OCI-M1 (cell line): ENCODE results near the gene KIDINS220.

Experiments used
- DNase-seq: peaks from one replicate; lab custom pipeline; 2025; lab: John Stamatoyannopoulos, UW

The KIDINS220 gene

DNA sequence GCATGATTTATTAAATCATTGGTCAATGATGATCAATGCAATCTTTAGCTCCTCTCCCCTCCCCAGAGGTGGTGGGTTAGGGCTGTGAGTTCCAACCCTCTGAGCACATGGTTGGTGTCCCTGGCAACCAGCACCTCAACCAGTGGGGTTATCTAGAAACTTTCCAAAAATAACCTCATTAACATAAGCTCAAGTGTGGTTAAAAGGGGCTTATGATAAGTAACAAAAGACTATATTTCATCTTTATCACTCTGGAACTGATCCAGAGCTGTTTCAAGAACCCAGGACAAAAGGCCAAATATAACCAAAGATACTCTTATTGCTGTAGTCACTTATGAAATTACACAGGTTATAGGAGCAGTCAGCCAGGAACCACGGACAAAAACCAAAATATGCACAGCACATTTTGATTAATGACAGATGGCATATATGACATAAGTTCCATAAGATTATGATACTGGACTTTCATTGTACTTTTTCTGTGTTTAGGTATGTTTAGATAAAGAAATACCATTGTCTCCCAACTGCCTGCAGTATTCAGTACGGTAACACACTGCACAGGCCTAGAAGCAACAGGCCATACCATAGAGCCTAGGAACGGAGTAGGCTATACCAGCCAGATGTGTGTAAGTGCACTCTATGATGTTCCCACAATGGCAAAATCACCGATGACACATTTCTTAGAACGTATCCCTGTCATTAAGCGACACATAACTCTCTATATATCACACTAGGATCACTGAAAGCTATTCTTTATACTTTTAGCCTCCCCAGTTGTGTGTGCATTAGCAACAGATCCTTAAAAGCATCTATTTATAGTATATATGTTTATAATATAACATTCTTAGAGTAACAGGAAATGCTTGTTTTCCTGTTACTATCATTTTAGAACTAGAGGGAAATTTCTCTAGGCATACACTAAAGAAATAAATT is 31.9 kb downstream of the KIDINS220 start:
- peak; percentile 50 for DNase-seq

DNA sequence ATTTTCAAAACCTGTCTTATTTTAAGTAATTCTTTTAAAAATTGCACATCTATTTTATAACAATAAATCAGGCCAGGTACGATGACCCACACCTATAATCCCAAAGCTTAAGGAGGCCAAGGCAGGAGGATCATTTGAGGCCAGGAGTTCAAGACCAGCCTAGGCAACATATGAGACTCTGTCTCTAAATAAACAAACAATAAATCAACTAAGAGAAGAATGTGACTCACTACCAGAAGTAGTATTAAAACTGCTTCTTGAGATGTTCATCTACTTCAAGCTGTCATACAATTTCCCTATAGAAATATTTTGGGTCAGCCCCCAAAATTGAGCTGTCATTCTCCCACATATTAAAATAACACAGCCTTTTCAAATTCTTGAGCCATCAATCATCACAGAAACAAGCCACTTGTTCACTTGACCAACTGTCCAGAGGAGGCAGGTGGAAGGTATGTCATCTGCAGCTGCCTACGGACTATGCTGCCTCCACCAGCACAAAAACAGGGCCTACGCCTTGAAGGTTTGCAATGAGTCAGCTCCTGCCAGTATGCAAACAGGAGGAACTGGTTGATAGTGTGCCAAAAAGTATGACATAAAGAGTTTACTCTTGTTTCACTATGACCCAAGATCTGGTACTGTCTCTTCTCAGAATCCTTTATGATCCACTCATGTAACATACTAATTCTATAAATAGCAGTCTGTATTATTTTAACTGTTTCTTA is 33.6 kb downstream of the KIDINS220 start:
- DNase-seq: peak; percentile 67

DNA sequence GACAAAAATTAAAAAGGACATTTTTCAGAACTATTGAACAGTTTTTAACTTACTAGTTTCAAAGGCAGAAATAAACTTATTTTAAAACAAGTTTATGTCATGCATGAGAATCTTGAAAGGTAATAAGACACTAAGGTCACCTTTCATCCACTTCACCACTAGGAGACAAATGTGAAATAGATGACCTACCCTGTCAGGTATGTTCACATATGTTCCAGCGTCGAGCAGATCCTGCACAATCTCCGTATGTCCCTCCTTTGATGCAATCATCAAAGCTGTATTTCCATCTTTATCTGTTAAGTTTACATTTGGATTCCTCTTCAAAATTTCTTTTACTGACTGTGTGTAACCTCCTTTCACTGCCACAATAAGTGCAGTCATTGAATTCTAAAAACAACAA is 34.7 kb downstream of the KIDINS220 start:
- DNase-seq: no peak

DNA sequence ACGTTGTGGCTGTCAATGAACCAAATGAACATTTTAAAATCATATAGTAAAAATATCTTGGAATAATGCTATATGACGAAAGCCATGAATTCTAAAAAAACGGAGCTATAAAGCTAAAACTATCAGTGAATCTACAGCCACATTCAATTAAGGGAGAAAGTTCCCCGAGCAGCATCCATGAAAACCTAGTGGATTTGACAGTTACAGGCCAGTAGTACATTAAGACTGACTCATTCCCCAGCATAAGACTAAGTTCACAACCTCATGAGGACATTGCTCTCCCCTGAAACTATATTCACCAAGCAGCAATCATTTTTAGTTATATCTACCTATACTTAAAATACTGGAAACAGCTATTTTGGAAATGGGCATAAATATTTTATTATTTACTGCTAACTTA is 36.6 kb downstream of the KIDINS220 start:
- DNase-seq: no peak

DNA sequence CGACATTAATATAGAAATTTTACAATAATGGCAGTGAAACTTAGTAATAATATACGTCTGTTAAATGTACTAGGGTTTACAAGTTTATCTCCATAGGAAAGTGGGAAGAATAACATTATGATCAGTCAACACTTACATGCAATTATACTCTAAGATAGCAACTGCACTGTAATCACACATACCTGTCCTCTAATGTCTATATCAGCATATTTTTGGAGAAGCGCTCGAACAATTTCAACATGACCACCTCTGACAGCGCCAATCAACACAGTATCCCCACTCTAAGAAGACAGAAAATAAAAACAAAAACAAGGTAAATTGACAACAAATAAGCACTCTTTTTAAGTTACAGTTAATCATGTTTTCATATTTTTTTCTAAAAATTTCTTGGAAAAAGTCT is 37.2 kb downstream of the KIDINS220 start:
- DNase-seq: no peak

DNA sequence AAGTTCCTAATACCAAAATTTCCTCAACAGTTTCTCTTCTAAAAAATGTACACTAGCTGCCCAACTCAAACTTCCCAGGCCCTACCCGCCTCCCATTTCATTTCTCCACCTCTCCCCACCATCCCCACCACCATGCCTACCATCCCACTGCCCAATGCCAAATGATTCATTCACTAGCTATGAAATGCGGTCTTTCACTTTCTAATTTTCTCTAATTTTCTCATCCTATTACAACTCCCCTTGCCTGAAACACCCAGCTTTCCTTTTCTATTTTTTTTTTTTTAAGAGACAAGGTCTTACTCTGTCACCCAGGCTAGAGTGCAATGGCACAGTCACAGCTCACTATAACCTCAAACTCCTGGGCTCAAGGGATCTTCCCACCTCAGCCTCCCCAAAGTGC is 38.4 kb downstream of the KIDINS220 start:
- DNase-seq: no peak

DNA sequence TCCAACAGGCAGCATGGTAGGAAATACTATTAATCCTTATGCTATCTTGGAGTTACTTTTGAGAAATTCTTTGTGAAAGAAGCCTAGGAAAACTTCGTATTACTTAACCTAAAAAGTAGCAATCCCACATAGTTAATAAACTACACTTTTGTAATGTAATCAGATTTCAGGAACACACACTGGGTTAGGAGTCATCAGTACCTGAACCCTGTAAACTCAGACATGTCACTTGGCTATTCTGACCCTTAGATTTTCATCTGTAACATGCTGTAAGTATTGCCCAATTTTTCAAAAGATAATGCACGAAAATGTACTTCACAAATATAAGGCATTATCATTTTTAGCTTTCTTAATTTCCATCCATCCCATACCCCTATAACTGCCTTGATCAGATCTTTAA is 39.0 kb downstream of the KIDINS220 start:
- no peak for DNase-seq

DNA sequence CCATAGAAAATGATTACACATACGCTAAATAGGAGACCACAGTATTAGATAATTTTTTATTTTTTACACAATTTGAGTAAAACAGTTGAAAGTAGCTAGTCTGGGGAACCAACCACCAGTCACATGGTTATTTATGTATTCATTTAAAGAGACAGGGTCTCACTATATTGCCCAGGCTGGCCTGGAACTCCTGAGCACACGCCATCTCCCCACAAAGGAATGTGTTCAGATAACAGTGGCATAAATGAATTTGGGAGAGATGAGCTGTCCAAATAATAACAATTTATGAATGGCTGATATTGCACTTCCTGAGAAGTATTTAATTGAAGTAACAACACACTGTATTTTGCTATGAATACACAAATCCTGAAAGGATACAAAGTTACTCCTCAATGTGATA is 39.7 kb downstream of the KIDINS220 start:
- DNase-seq: no peak

DNA sequence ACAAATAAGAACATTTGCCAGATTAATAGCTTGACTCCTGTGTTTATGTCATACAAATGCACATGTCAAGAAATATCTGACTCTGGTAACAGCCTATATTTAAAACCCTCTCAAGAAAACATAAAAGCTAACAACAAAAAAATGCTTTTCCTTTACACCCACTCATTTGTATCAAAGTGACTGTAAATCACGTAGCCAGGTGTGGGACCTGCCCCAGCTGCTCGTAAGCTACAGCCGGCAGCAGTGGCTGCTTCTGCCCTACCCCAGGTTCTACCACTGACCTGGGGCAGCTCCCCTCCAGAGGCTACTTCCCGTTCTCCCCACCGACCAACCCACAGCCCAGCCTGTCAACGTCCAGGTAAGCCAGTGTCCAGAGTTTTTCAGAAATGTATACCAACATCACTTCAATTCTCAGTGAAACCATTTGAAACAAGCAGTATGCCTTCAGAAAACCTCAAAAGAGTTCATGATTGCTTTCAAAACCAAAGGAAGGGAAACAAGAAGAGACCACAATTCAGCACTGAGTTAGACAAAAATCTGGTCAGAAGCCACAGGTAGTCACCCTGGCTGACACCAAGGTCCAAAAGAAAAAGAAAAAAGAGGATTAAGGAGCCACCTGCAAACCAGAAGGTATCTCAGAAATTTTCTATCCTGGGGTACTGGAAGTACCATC is 40.4 kb downstream of the KIDINS220 start:
- DNase-seq: no peak

DNA sequence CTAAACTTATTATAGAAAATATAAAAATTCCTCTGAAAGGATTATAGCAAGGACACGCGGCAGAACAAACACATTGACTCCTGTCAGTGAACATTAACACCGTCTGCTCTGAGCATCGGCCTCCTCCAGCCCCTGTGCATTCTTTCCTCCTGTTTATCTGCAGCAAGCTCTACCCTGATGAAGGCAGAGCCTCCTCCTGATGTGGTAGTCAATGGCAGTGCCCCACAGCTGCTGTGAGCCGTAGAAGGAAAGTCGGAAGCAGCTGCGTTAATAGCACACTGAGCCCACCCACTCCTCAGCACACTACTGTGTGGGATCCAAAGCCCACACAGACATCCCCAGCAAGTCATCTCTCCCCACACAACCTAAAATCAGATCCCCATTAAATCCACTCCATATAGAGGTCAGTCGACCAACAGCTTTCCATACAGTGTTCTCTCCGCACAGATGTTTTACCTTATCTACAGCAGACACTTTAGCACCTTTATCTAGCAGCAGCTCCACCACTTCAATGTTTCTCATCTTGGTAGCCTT is 41.0 kb downstream of the KIDINS220 start:
- no peak for DNase-seq

DNA sequence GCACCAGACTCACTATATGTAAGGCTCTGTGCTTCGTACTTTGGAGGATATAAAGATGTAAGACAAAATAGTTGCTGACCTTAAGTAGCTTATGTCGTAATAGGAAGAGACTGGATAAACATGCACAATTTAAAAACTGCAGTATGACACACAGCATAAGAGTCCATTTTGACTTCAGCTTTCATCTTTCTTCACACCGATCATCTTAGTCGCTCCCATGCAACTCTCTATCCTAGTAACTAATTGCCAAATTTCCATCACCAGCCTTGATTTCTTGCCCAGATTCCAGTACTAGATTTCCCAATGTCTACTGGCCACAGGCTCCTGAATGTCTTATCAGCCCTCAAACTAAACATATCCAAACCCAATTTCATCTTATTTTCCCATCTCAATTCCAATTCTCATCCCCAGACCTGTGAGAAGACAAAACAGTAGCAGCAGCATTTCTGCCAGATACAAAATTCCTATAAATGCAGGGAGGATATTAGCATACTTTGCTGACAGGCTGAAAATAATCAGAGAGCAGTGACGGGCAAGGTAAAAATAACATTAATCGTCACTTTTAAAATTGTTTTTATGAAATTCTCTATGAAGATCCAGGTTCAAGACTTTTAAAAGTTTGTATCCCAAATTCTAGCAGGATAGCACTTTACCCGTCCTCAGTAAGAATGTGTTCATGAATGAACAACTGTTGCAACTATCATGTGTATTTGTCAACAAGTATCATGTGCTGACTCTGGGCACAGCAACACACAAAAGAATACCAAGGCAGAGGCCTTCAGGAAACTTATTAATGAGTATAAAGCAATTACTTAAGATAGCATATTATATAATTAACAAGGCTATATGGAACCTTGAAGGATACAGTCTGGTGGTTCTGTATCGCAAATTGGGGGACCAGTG is 42.2 kb downstream of the KIDINS220 start:
- DNase-seq: no peak

DNA sequence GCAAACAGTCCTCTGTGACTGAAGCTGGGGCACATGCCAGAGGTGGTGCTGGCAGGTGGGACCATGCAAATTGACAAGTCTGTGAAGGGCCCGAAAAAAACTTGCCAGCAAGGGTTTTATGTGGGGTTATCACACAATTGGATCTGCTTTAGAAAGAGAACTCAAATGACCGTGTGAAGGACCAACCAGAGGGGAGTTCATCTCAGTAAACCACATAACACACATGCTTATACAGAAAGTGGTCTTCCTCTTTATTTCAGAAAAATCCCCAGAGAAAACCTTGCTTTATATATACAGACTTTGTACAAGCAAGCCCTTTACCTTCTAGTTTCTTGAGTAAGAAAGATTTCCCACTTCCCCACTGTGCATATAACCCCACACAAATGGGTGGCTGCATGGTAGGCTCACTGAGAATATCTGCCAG is 46.7 kb downstream of the KIDINS220 start:
- DNase-seq: no peak

DNA sequence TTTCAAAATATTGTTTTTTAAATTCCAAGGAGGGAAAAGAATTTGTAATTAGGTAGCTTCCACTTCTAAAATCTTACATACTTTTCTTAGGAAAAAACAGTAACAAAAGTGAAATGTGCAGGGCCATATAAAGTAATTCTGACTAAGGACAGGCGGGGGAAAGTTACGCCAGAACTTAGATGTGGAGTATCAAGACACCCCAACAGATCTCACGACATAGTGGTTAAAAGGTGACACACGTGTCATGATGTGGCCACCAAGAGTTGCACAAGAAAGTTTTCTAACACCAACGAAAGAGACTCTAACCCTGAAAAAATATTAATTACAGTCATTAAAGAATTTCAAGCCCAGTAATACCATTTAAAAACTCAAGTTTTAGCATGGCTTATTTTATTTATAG is 51.0 kb downstream of the KIDINS220 start:
- DNase-seq: no peak

DNA sequence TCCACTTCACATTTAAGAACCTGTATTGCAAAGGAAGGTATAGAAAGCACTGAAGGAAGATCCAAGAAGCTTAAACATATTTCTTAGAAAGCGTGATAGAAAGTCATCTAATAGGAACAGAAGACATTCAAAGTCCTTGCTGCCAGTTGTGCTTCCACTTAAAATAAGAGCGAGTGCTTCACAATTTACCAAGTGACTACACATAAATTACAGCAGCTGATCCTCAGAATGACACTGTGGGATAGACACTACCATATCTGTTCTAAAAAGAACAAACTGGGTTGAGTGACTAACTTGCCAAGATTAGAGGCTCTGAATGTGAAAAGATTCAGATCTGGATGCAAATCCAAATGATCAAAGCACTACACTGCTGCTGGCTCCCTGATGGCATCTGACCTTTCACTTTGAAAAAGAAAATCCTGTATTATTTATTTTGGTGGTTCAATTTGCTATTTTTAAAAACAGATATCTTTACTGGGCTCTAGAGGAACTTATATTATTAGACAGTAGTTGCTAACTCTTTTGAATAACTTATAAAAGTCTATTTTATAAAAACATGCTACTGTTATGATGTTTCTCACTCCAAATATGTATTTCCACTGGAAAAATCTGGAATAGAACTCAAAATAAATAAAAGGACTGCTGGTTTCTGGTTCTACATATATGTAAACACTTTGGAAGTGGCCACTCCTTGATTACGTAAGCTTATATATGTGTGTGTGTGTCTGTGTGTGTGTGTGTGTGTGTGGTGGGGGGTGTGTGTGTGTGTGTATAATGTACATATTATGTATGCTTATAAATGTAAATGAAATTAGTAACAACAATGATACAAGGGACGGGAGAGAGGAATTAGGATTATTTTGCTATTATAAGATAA is 57.4 kb downstream of the KIDINS220 start:
- DNase-seq: no peak

DNA sequence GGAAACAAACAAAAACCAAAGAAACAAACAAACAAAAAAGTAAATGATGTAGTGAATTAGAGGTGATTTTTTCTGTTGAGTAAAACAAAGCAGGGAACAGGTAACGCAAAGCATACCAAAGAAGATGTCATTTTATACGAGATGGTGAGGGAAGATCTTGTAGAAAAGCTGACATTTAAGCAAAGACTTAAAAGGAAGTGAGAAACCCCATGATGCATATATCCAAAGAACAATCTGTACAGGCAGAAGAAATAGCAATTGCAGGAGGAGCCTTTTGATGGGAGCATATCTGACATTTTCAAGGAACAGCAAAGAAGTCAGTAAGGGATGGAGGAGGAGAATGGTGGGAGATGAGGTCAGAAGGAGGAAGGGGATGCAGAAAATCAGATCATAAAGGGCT is 63.0 kb downstream of the KIDINS220 start:
- no peak for DNase-seq

DNA sequence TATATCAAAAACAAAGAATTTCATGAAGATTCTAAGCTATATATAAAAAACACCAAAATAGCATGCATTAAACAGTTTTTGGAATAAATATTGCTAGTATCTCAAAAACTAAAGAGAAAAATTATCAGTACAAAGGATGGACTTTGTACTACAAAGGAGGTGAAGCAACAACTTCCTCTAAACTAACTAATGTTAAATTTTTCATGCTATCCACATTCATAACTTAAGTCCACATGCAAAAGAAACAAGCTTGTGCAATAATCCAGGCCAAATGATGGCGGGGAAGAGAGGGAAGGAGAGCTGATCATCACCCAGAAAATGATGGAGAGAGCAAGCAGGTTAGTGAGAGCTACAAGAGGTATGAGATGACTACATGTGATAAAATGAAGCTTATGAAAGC is 70.1 kb downstream of the KIDINS220 start:
- DNase-seq: no peak

DNA sequence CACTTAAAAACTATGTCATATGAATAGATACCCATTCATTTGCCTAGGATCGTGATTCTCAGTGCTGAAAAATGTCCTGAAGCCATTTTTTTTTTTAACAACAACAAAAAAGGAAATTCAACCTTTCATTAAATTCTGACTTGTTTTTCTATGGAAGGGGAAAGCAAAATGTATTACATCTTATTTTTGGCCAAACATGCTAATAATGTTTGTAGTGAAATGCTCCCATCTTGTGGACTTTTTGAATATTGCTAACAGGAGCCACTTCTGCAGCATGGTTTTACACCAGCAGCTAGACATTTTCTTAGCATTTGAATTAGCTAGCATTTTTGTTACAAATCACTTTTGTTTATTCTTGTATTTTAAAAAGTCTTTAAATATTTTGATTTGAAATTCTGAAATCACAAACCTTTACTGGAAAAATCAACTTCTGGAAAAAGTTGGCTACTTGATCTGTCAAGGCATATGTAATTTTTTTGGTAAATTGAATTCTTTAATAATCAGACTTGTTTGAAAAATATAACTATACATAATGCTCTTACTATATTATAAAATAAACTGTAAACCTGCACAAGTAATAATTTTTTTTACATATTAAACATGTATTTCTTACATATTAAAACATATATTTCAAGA is 75.8 kb downstream of the KIDINS220 start:
- peak; percentile 67 for DNase-seq

DNA sequence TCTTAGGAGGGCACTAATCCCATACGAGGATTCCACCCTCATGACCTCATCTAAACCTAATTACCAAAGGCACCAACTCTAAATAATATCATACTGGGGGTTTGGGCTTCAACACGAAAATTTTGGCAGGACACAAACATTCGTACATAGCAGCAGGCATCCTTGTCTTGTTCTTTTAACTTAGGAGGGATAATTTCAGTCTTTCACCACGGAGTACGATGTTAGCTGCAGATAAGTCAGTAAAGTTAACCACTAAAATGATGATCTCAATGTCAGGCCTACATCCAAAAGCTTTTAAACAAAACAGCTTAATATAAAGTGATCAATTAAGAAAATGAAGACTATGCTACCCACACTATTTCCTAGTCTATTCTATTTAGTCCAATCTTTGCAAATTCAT is 80.7 kb downstream of the KIDINS220 start:
- DNase-seq: no peak

DNA sequence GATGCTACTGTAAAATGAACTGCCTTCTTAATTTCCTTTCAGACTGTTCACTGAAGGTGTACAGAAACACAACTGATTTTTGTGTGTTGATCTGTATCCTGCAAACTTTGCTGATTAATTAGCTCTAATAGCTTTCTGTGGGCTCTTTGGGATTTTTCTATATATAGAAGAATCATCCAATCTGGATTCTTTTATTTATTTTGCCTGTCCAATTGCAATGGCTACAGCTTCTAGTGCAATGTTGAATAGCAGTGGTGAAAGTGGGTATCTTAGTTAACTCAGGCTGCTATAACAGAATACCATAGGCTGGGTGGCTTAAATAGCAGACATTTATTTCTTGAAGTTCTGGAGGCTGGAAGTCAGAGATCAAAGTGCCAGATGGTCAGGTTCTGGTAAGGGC is 81.2 kb downstream of the KIDINS220 start:
- DNase-seq: no peak
